ENCODE measurements around the gene GPR55.

The GPR55 gene

GRCh38 chr2:230930149-230930780 is 5.2 kb upstream of the GPR55 start:
- no peak for TF ChIP-seq CTCF (IDR thresholded peaks at IDR 0.05; ENCODE audit: low read depth, low read length)
- in situ Hi-C loops (cut with HindIII; ENCODE audit: low sequenced_read_pairs): no loop called here
- no peak overlapping the region for H3K4me3 ChIP-seq (ENCODE audit: low read depth, low read length)
- DNase-seq (ENCODE audit: low read depth, low spot score): no peak

GRCh38 chr2:230929381-230930148 is 4.5 kb upstream of the GPR55 start:
- in situ Hi-C loops (cut with HindIII; ENCODE audit: low sequenced_read_pairs): no loop called here
- DNase-seq (ENCODE audit: low read depth, low spot score): no peak
- no peak overlapping the region for H3K4me3 ChIP-seq (ENCODE audit: low read depth, low read length)
- no peak for TF ChIP-seq CTCF (IDR thresholded peaks at IDR 0.05; ENCODE audit: low read depth, low read length)

GRCh38 chr2:230928701-230929380 is 3.8 kb upstream of the GPR55 start:
- no peak for TF ChIP-seq CTCF (IDR thresholded peaks at IDR 0.05; ENCODE audit: low read depth, low read length)
- in situ Hi-C loops (cut with HindIII; ENCODE audit: low sequenced_read_pairs): no loop called here
- DNase-seq (ENCODE audit: low read depth, low spot score): no peak

GRCh38 chr2:230927711-230928341 is 2.8 kb upstream of the GPR55 start:
- TF ChIP-seq CTCF (IDR thresholded peaks at IDR 0.05; ENCODE audit: low read depth, low read length): no peak
- no peak for DNase-seq (ENCODE audit: low read depth, low spot score)
- H3K4me3 ChIP-seq (ENCODE audit: low read depth, low read length): no peak overlapping the region
- in situ Hi-C loops (cut with HindIII; ENCODE audit: low sequenced_read_pairs): no loop called here

More at GRCh38 chr2:230928701-230929380, 3.8 kb upstream of the GPR55 start:
- H3K4me3 ChIP-seq (ENCODE audit: low read depth, low read length): no peak overlapping the region

GRCh38 chr2:230925879-230926765 is 1.1 kb upstream of the GPR55 start:
- peak; percentile 7 for TF ChIP-seq CTCF (IDR thresholded peaks at IDR 0.05; ENCODE audit: low read depth, low read length)
- H3K4me3 ChIP-seq (ENCODE audit: low read depth, low read length): no peak overlapping the region
- in situ Hi-C loops (cut with HindIII; ENCODE audit: low sequenced_read_pairs): no loop called here
- DNase-seq (ENCODE audit: low read depth, low spot score): no peak

Measured in astrocyte of the spinal cord (primary cell).